DND-41 (cell line): ENCODE measurements around the gene HPCAL1.

Source experiments
- ATAC-seq: fragments of 200-7000 bp; cut with Tn5 transposase; 3 replicates; pipeline ENCODE4 v1.9.1; 2021; ENCODE audit warnings: low read depth; ENCODE audit not compliant: insufficient read depth
- DNase-seq: peaks from one replicate; pipeline ENCODE4 v3.0.0-alpha.2; 2020
- H2AFZ ChIP-seq: 2 replicates; pipeline ENCODE4 v1.6.0; 2012; ENCODE audit warnings: low read depth, low read length
- H3K27ac ChIP-seq: 2 replicates; pipeline ENCODE4 v1.5.1; 2012; ENCODE audit warnings: low read length, inconsistent platforms
- H3K27me3 ChIP-seq: fragments of 200-600 bp; sonication (generic); 2 replicates; pipeline ENCODE4 v1.6.0; 2012; ENCODE audit warnings: low read length, mild to moderate bottlenecking, inconsistent platforms; ENCODE audit not compliant: insufficient read depth, poor library complexity
- H3K36me3 ChIP-seq: 2 replicates; pipeline ENCODE4 v1.5.1; 2012; ENCODE audit warnings: low read length, inconsistent platforms; ENCODE audit not compliant: insufficient read depth
- H3K4me1 ChIP-seq: 2 replicates; pipeline ENCODE4 v1.5.1; 2012; ENCODE audit warnings: mild to moderate bottlenecking, low read length; ENCODE audit not compliant: insufficient read depth
- H3K4me2 ChIP-seq: 2 replicates; pipeline ENCODE4 v1.6.0; 2012; ENCODE audit warnings: mild to moderate bottlenecking, moderate library complexity, low read length, inconsistent platforms; ENCODE audit not compliant: insufficient read depth
- H3K4me3 ChIP-seq, 2 experiments: fragments of 200-600 bp in 1 of 2; shearing (Covaris generic) in 1 of 2; 2 replicates each; pipeline ENCODE4 v1.5.1; 2012 to 2016; ENCODE audit warnings: inconsistent platforms in 2 of 2, low read length in 2 of 2, mild to moderate bottlenecking in 2 of 2, low read depth in 1 of 2, moderate library complexity in 1 of 2
- H3K79me2 ChIP-seq: 2 replicates; pipeline ENCODE4 v1.6.0; 2012; ENCODE audit warnings: low read length, inconsistent platforms; ENCODE audit not compliant: insufficient read depth
- H3K9ac ChIP-seq: 2 replicates; pipeline ENCODE4 v1.6.0; 2012; ENCODE audit warnings: low read depth, mild to moderate bottlenecking, inconsistent platforms, low read length, moderate library complexity
- H3K9me3 ChIP-seq: 2 replicates; pipeline ENCODE4 v1.5.1; 2012; ENCODE audit warnings: low read length, moderate library complexity, mild to moderate bottlenecking, inconsistent platforms; ENCODE audit not compliant: insufficient read depth, severe bottlenecking
- H4K20me1 ChIP-seq: 2 replicates; pipeline ENCODE4 v1.6.0; 2012; ENCODE audit warnings: low read length; ENCODE audit not compliant: insufficient read depth
- EZH2 ChIP-seq: IDR thresholded peaks from 3 replicates; pipeline ENCODE4 v1.6.1; 2012; ENCODE audit warnings: borderline replicate concordance, low read depth, mild to moderate bottlenecking, moderate library complexity, low read length, inconsistent platforms; ENCODE audit not compliant: severe bottlenecking
- TF ChIP-seq, protein P1 (sequence below): IDR thresholded peaks from 2 replicates; pipeline ENCODE4 v1.5.1; 2012; ENCODE audit warnings: borderline replicate concordance, low read length, moderate library complexity, mild to moderate bottlenecking; ENCODE audit not compliant: poor library complexity, severe bottlenecking; ENCODE audit errors: extremely low read depth

HPCAL1 gene

GRCh38 chr2:10370390-10370789 is 67.7 kb downstream of the HPCAL1 start:
- Histone ChIP-seq H3K79me2 (no peaks in the 10 kb centered on the region), H3K27me3 (no peaks in the 10 kb centered on the region), H3K4me2 (no peak overlapping the region), H2AFZ (no peak overlapping the region), H3K27ac (no peak overlapping the region), H3K4me3 (no peak overlapping the region), H4K20me1 (peaks cover 35% of the 10 kb centered on the region), H3K9me3 (no peaks in the 10 kb centered on the region), H3K36me3 (no peaks in the 10 kb centered on the region), H3K4me1 (no peaks in the 10 kb centered on the region), H3K9ac (no peak overlapping the region)
- DNase-seq (no peak), ATAC-seq (no peak)
- TF ChIP-seq, protein P1, sequence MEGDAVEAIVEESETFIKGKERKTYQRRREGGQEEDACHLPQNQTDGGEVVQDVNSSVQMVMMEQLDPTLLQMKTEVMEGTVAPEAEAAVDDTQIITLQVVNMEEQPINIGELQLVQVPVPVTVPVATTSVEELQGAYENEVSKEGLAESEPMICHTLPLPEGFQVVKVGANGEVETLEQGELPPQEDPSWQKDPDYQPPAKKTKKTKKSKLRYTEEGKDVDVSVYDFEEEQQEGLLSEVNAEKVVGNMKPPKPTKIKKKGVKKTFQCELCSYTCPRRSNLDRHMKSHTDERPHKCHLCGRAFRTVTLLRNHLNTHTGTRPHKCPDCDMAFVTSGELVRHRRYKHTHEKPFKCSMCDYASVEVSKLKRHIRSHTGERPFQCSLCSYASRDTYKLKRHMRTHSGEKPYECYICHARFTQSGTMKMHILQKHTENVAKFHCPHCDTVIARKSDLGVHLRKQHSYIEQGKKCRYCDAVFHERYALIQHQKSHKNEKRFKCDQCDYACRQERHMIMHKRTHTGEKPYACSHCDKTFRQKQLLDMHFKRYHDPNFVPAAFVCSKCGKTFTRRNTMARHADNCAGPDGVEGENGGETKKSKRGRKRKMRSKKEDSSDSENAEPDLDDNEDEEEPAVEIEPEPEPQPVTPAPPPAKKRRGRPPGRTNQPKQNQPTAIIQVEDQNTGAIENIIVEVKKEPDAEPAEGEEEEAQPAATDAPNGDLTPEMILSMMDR = no peak
- TF ChIP-seq EZH2 = no peak

DNA sequence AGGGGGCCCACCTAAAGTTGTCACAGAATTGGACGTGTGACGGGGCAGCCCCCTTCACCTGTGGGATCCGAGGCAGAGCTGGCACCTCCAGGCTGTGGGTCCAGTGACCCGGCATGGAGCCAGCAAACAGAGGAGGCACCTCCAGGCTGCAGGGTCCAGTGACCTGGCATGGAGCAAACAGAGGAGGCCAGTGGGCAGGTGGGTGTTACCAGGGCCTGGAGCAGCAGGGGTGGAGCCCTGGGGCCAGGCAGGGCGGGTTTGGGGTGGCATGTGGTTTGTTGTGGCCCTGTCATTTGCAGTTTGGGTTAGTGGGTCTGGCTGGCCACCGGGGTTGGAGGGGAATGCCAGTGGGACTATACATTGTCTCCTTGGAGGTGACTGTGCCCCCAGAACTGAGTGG is 68.2 kb downstream of the HPCAL1 start:
- H4K20me1 ChIP-seq = peaks cover 35% of the 10 kb centered on the region
- no peak overlapping the region for H3K4me2 ChIP-seq
- no peaks in the 10 kb centered on the region for H3K9me3 ChIP-seq
- DNase-seq (no peak), ATAC-seq (no peak)
- no peaks in the 10 kb centered on the region for H3K36me3 ChIP-seq
- TF ChIP-seq, protein P1 = no peak
- no peak for TF ChIP-seq EZH2
- no peak overlapping the region for H2AFZ ChIP-seq
- no peaks in the 10 kb centered on the region for H3K4me1 ChIP-seq
- no peaks in the 10 kb centered on the region for H3K79me2 ChIP-seq
- H3K27me3 ChIP-seq = no peaks in the 10 kb centered on the region
- no peak overlapping the region for H3K4me3 ChIP-seq
- H3K9ac ChIP-seq = no peak overlapping the region
- no peak overlapping the region for H3K27ac ChIP-seq

- no peak overlapping the region for H3K4me2 ChIP-seq
- ATAC-seq (no peak), DNase-seq (no peak)
- H3K9me3 ChIP-seq = no peaks in the 10 kb centered on the region
- no peaks in the 10 kb centered on the region for H3K4me1 ChIP-seq
- H3K4me3 ChIP-seq = no peak overlapping the region
- no peak for TF ChIP-seq EZH2
- TF ChIP-seq, protein P1 = no peak
- H2AFZ ChIP-seq = no peak overlapping the region
- H3K27ac ChIP-seq = no peak overlapping the region
- H3K27me3 ChIP-seq = no peaks in the 10 kb centered on the region
- no peaks in the 10 kb centered on the region for H3K36me3 ChIP-seq
- H3K79me2 ChIP-seq = no peaks in the 10 kb centered on the region
- no peak overlapping the region for H3K9ac ChIP-seq
- H4K20me1 ChIP-seq = peaks cover 33% of the 10 kb centered on the region
Observed at GRCh38 chr2:10371441-10372196, 68.9 kb downstream of the HPCAL1 start.

GRCh38 chr2:10372203-10372861 is 69.6 kb downstream of the HPCAL1 start:
- Histone ChIP-seq H3K36me3 (no peaks in the 10 kb centered on the region), H3K9ac (no peak overlapping the region), H3K9me3 (no peaks in the 10 kb centered on the region), H3K4me1 (no peaks in the 10 kb centered on the region), H3K79me2 (no peaks in the 10 kb centered on the region), H3K4me2 (no peak overlapping the region), H3K4me3 (no peak overlapping the region), H2AFZ (no peak overlapping the region), H3K27ac (no peak overlapping the region), H4K20me1 (peaks cover 33% of the 10 kb centered on the region), H3K27me3 (no peaks in the 10 kb centered on the region)
- ATAC-seq (no peak), DNase-seq (no peak)
- TF ChIP-seq, protein P1 = no peak
- no peak for TF ChIP-seq EZH2
